ENCODE measurements around the gene CBL.

DNA sequence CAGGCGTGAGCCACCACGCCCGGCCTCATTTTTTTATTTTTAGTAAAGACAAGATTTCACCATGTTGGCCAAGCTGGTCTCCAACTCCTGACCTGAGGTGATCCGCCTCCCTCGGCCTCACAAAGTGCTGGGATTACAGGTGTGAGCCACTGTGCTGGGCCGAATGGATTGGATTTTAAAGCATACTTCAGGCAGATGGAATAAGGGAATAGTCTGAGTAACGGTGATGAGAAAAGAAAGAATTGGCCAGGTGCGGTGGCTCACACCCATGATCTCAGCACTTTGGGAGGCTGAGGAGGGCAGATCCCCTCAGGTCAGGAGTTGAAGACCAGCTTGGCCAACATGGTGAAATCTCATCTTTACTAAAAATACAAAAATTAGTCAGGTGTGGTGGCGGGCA is 2.1 kb upstream of the CBL start:
- no peak for TF ChIP-seq POLR2A (IDR thresholded peaks at IDR 0.05; ENCODE audit: extremely low read depth, insufficient read length)
- TF ChIP-seq, protein P1, sequence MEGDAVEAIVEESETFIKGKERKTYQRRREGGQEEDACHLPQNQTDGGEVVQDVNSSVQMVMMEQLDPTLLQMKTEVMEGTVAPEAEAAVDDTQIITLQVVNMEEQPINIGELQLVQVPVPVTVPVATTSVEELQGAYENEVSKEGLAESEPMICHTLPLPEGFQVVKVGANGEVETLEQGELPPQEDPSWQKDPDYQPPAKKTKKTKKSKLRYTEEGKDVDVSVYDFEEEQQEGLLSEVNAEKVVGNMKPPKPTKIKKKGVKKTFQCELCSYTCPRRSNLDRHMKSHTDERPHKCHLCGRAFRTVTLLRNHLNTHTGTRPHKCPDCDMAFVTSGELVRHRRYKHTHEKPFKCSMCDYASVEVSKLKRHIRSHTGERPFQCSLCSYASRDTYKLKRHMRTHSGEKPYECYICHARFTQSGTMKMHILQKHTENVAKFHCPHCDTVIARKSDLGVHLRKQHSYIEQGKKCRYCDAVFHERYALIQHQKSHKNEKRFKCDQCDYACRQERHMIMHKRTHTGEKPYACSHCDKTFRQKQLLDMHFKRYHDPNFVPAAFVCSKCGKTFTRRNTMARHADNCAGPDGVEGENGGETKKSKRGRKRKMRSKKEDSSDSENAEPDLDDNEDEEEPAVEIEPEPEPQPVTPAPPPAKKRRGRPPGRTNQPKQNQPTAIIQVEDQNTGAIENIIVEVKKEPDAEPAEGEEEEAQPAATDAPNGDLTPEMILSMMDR (IDR thresholded peaks at IDR 0.05; ENCODE audit: low read depth, low read length), result no peak
